B cell (primary cell): ENCODE results near the gene TRA2B. TPM values are rescaled to one million over a fixed set of nuclear protein-coding genes. Genes with fewer than 3 reads are reported as not detected.

Experiments
- ATAC-seq: fragments of 200-7000 bp; cut with Tn5 transposase; one replicate; pipeline ENCODE4 v1.10.0; 2021; ENCODE audit warnings: low read depth, mild to moderate bottlenecking, moderate number of reproducible peaks, moderate library complexity
- CTCF ChIA-PET: fragments of 350-600 bp; sonication (Branson Sonifier 250); formaldehyde crosslinking; loops from one replicate; lab custom pipeline; 2021; ENCODE audit warnings: antibody characterized with exemption, inconsistent platforms; lab: Charles Lee
- POLR2A ChIA-PET: fragments of 350-600 bp; sonication (Branson Sonifier 250); formaldehyde crosslinking; loops from one replicate; lab custom pipeline; 2021; ENCODE audit warnings: antibody characterized with exemption; lab: Charles Lee
- DNase-seq: peaks from one replicate; pipeline ENCODE4 v3.0.0; 2013
- H2AFZ ChIP-seq: 2 replicates; pipeline ENCODE4 v1.6.1; 2012; ENCODE audit warnings: mild to moderate bottlenecking, low read depth, low read length; ENCODE audit not compliant: insufficient read depth, poor library complexity, severe bottlenecking
- H3K27ac ChIP-seq, 2 donors: 1 replicate in 1 of 2; 2 replicates in 1 of 2; pipeline ENCODE4 v1.5.1; 2012 to 2013; ENCODE audit warnings: low read length in 2 of 2, mild to moderate bottlenecking in 2 of 2, moderate library complexity in 1 of 2
- H3K27me3 ChIP-seq, 4 experiments: fragments of 200-600 bp in 1 of 4; sonication (generic) in 1 of 4; replicated peaks in 1 of 4; 1 replicate in 2 of 4; 2 replicates in 2 of 4; pipeline versions ENCODE4 v1.6.1 to v1.7.0; 2013 to 2016; ENCODE audit warnings: low read length in 3 of 4, mild to moderate bottlenecking in 2 of 4, mixed read lengths in 1 of 4, moderate library complexity in 1 of 4; ENCODE audit not compliant: insufficient read depth in 4 of 4, control insufficient read depth in 3 of 4; ENCODE audit errors: control extremely low read depth in 1 of 4
- H3K36me3 ChIP-seq, 2 experiments: replicated peaks in 1 of 2; 1 replicate in 1 of 2; 2 replicates in 1 of 2; pipeline versions ENCODE4 v1.6.1 to v1.7.1; 2013; ENCODE audit warnings: low read length in 1 of 2; ENCODE audit not compliant: insufficient read depth in 2 of 2, control insufficient read depth in 1 of 2; ENCODE audit errors: control extremely low read depth in 1 of 2, extremely low read depth in 1 of 2
- H3K4me1 ChIP-seq, 2 donors: fragments of 200-600 bp in 1 of 2; sonication (generic) in 1 of 2; 1 replicate in 1 of 2; 2 replicates in 1 of 2; pipeline versions ENCODE4 v1.5.1 to v1.6.1; 2013 to 2017; ENCODE audit warnings: low read length in 2 of 2; ENCODE audit not compliant: control insufficient read depth in 2 of 2, insufficient read depth in 2 of 2
- H3K4me2 ChIP-seq: replicated peaks from 2 replicates; pipeline ENCODE3; 2012; ENCODE audit warnings: mild to moderate bottlenecking, low read depth, low read length; ENCODE audit not compliant: poor library complexity, severe bottlenecking
- H3K4me3 ChIP-seq, 5 experiments: fragments of 200-600 bp in 1 of 5; sonication (generic) in 1 of 5; 1 replicate in 3 of 5; 2 replicates in 2 of 5; pipeline versions ENCODE4 v1.5.1 to v1.7.0; 2011 to 2016; ENCODE audit warnings: low read length in 4 of 5, mild to moderate bottlenecking in 4 of 5, low read depth in 2 of 5, control low read depth in 1 of 5, moderate library complexity in 1 of 5; ENCODE audit not compliant: insufficient read depth in 1 of 5; ENCODE audit errors: control extremely low read depth in 1 of 5, extremely low read depth in 1 of 5
- H3K79me2 ChIP-seq: fragments of 200-600 bp; sonication (generic); one replicate; pipeline ENCODE4 v1.6.0; 2016; ENCODE audit warnings: low read length; ENCODE audit not compliant: control insufficient read depth, insufficient read depth
- H3K9ac ChIP-seq: fragments of 200-600 bp; sonication (generic); 2 replicates; pipeline ENCODE4 v1.6.1; 2017; ENCODE audit warnings: mild to moderate bottlenecking, low read length, moderate library complexity
- H3K9me3 ChIP-seq, 3 donors: one replicate each; pipeline versions ENCODE4 v1.6.1 to v1.7.1; 2013; ENCODE audit warnings: low read length in 2 of 3; ENCODE audit not compliant: control insufficient read depth in 2 of 3, insufficient read depth in 1 of 3; ENCODE audit errors: control extremely low read depth in 1 of 3
- H4K20me1 ChIP-seq: 2 replicates; pipeline ENCODE4 v1.6.0; 2012; ENCODE audit warnings: mild to moderate bottlenecking, low read length; ENCODE audit not compliant: insufficient read depth, control insufficient read depth, poor library complexity, severe bottlenecking
- H3K27ac Mint-ChIP-seq: one replicate; pipeline ENCODE4 v1.8.0; 2021; ENCODE audit warnings: mixed read lengths
- H3K27me3 Mint-ChIP-seq: one replicate; pipeline ENCODE4 v1.8.0; 2021; ENCODE audit warnings: mixed read lengths
- H3K4me1 Mint-ChIP-seq: one replicate; pipeline ENCODE4 v1.8.0; 2021; ENCODE audit warnings: mixed read lengths
- H3K4me3 Mint-ChIP-seq: one replicate; pipeline ENCODE4 v1.8.0; 2021; ENCODE audit warnings: mixed read lengths
- H3K9me3 Mint-ChIP-seq: one replicate; pipeline ENCODE4 v1.8.0; 2022; ENCODE audit warnings: mixed read lengths; ENCODE audit not compliant: insufficient read depth
- CTCF ChIP-seq: fragments of 200-600 bp; IDR thresholded peaks from one replicate; pipeline ENCODE4 v1.8.0; 2022; ENCODE audit warnings: antibody characterized with exemption, mild to moderate bottlenecking
- EZH2 ChIP-seq: IDR thresholded peaks from 2 replicates; pipeline ENCODE4 v1.6.1; 2012; ENCODE audit warnings: borderline replicate concordance, low read depth, mild to moderate bottlenecking, moderate library complexity, low read length; ENCODE audit not compliant: insufficient read depth, poor library complexity, severe bottlenecking
- WGBS: methylation state at CpG from one replicate; pipeline ENCODE4 v1.1.5; 2013; ENCODE audit warnings: missing lambda C conversion rate; ENCODE audit not compliant: insufficient coverage; 5-methylcytosine and 5-hydroxymethylcytosine counted together
- intact Hi-C: fragments of 100-400 bp; cut with micrococcal nuclease; formaldehyde crosslinking; loops from one replicate; pipeline ENCODE4 v1.10.0; 2022
- polyA plus RNA-seq: library from polyadenylated mRNA; depleted of rRNA; stranded (reverse); fragments of >200 nt; gene quantifications from 2 replicates; pipeline ENCODE4 v1.2.3, GENCODE V29; 2012
- total RNA-seq, 2 donors: library from RNA; stranded (reverse); fragments of 120-200 nt in 1 of 2; gene quantifications; 1 replicate in 1 of 2; 2 replicates in 1 of 2; pipeline versions ENCODE4 v1.2.3 to v1.2.4, GENCODE V29; 2013 to 2022

Gene TRA2B
- total and polyA plus RNA-seq, 2 donors (not counting 1 experiment from before 2014, with no cell fraction given), result 220 to 1,062 TPM

- DNase-seq (no peak), ATAC-seq (no peak)
- Mint-ChIP-seq H3K4me3 (no peak overlapping the region), H3K27me3 (peaks cover 19% of the 10 kb centered on the region), H3K4me1 (no peaks in the 10 kb centered on the region), H3K27ac (no peak overlapping the region), H3K9me3 (no peaks in the 10 kb centered on the region)
- POLR2A ChIA-PET, result no interaction called here
- CTCF ChIA-PET, result no interaction called here
- Histone ChIP-seq H3K9ac (no peak overlapping the region), H3K79me2 (no peaks in the 10 kb centered on the region), H3K4me1 (no peaks in the 10 kb centered on the region), H3K36me3 (no peaks in the 10 kb centered on the region), H3K4me2 (no peak overlapping the region), H3K9me3 (no peaks in the 10 kb centered on the region), H3K27ac (no peak overlapping the region), H3K27me3 (no peaks in the 10 kb centered on the region), H2AFZ (no peak overlapping the region), H4K20me1 (no peaks in the 10 kb centered on the region), H3K4me3 (no peak overlapping the region)
- WGBS, result 79% methylated on average over 5 of the region's 9 CpGs
- intact Hi-C loops, result no loop called here
- no peak for TF ChIP-seq EZH2
- TF ChIP-seq CTCF, result no peak
Observed at GRCh38 chr3:185874119-185874518, 63.7 kb downstream of the TRA2B start.

DNA sequence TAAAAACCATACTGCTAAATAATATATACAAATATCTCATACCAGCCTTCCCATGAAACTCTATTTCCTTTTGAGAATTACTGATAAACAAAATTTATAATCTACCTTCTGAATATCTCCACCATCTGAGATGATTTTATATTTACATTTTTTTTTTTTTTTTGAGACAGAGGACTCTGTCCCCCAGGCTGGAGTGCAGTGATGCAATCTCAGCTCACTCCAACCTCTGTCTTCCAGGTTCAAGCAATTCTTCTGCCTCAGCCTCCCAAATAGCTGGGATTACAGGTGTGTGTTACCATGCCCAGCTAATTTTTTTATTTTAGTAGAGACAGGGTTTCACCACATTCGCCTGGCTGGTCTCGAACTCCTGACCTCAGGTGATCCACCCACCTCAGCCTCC, 70.2 kb downstream of the TRA2B start:
- H3K27ac Mint-ChIP-seq, result no peak overlapping the region
- peaks cover 0 to 3% (median 0%) of the 10 kb centered on the region in 4 experiments for H3K27me3 ChIP-seq
- no peak overlapping the region for H3K4me3 ChIP-seq
- H3K27me3 Mint-ChIP-seq, result peaks cover 19% of the 10 kb centered on the region
- H3K9ac ChIP-seq, result no peak overlapping the region
- H3K9me3 ChIP-seq, result no peaks in the 10 kb centered on the region
- ChIA-PET CTCF (no interaction called here), POLR2A (interaction anchor here (0.6 kb wide), 1 partner anchor 271 kb away, joined by 5 read pairs; no protein-coding TSS in a partner anchor)
- no peaks in the 10 kb centered on the region for H3K4me1 Mint-ChIP-seq
- intact Hi-C loops, result no loop called here
- H3K27ac ChIP-seq, result no peak overlapping the region
- no peaks in the 10 kb centered on the region for H4K20me1 ChIP-seq
- no peaks in the 10 kb centered on the region for H3K79me2 ChIP-seq
- H3K36me3 ChIP-seq, result no peaks in the 10 kb centered on the region
- TF ChIP-seq CTCF (no peak), EZH2 (no peak)
- no peak overlapping the region for H2AFZ ChIP-seq
- H3K4me2 ChIP-seq, result no peak overlapping the region
- no peaks in the 10 kb centered on the region for H3K4me1 ChIP-seq
- DNase-seq (no peak), ATAC-seq (no peak)
- H3K4me3 Mint-ChIP-seq, result no peak overlapping the region
- WGBS, result no CpG with 5 or more reads among the region's 2 CpGs
- H3K9me3 Mint-ChIP-seq, result no peaks in the 10 kb centered on the region
